ENCODE data around the gene COG5.

COG5 gene

GRCh38 chr7:107170051-107170915 is 393.4 kb downstream of the COG5 start:
- H3K4me1 ChIP-seq (ENCODE audit: control insufficient read depth, low read depth, low read length), result peaks cover 35% of the 10 kb centered on the region
- peak overlapping the region; percentile 71 for H3K9ac ChIP-seq (ENCODE audit: low read length)
- no peaks in the 10 kb centered on the region for H3K9me3 ChIP-seq (ENCODE audit: control insufficient read depth, low read depth, low read length)
- no peaks in the 10 kb centered on the region for H3K27me3 ChIP-seq (ENCODE audit: control insufficient read depth, insufficient read depth, low read length)
- peak overlapping the region; percentile 80 for H3K4me3 ChIP-seq (ENCODE audit: low read length)
- H3K36me3 ChIP-seq (ENCODE audit: control insufficient read depth, low read depth, low read length), result no peaks in the 10 kb centered on the region
- H3K27ac ChIP-seq (ENCODE audit: low read length), result peak overlapping the region; percentile 71

- Histone ChIP-seq H3K4me1 (ENCODE audit: control insufficient read depth, low read depth, low read length) (peaks cover 26% of the 10 kb centered on the region), H3K9me3 (ENCODE audit: control insufficient read depth, low read depth, low read length) (no peaks in the 10 kb centered on the region), H3K36me3 (ENCODE audit: control insufficient read depth, low read depth, low read length) (no peaks in the 10 kb centered on the region), H3K9ac (ENCODE audit: low read length) (peak overlapping the region; percentile 71), H3K27me3 (ENCODE audit: control insufficient read depth, insufficient read depth, low read length) (no peaks in the 10 kb centered on the region), H3K4me3 (ENCODE audit: low read length) (peak overlapping the region; percentile 80), H3K27ac (ENCODE audit: low read length) (peak overlapping the region; percentile 71)
Observed at GRCh38 chr7:107169120-107170050, 394.3 kb downstream of the COG5 start.

GRCh38 chr7:107168233-107169119 is 395.2 kb downstream of the COG5 start, which contains the start of gene HBP1:
Gene HBP1, plus strand, starts transcription at chr7:107169003. Its CDS starts 10,891 bp downstream, at chr7:107179894.
- Histone ChIP-seq H3K27me3 (ENCODE audit: control insufficient read depth, insufficient read depth, low read length) (no peaks in the 10 kb centered on the region), H3K9me3 (ENCODE audit: control insufficient read depth, low read depth, low read length) (no peaks in the 10 kb centered on the region), H3K4me3 (ENCODE audit: low read length) (peak within 1 kb of the TSS; percentile 85), H3K27ac (ENCODE audit: low read length) (peak within 1 kb of the TSS; percentile 82), H3K4me1 (ENCODE audit: control insufficient read depth, low read depth, low read length) (peaks cover 17% of the 10 kb centered on the region), H3K9ac (ENCODE audit: low read length) (peak within 1 kb of the TSS; percentile 79), H3K36me3 (ENCODE audit: control insufficient read depth, low read depth, low read length) (no peaks in the 10 kb centered on the region)

- Histone ChIP-seq H3K27ac (ENCODE audit: low read length) (peak overlapping the region; percentile 82), H3K4me3 (ENCODE audit: low read length) (peak overlapping the region; percentile 85), H3K9me3 (ENCODE audit: control insufficient read depth, low read depth, low read length) (no peaks in the 10 kb centered on the region), H3K4me1 (ENCODE audit: control insufficient read depth, low read depth, low read length) (peaks cover 10% of the 10 kb centered on the region), H3K36me3 (ENCODE audit: control insufficient read depth, low read depth, low read length) (no peaks in the 10 kb centered on the region), H3K27me3 (ENCODE audit: control insufficient read depth, insufficient read depth, low read length) (no peaks in the 10 kb centered on the region), H3K9ac (ENCODE audit: low read length) (peak overlapping the region; percentile 79)
Observed at GRCh38 chr7:107167483-107168232, 396.1 kb downstream of the COG5 start.

- peak overlapping the region; percentile 85 for H3K4me3 ChIP-seq (ENCODE audit: low read length)
- H3K27me3 ChIP-seq (ENCODE audit: control insufficient read depth, insufficient read depth, low read length), result no peaks in the 10 kb centered on the region
- no peaks in the 10 kb centered on the region for H3K36me3 ChIP-seq (ENCODE audit: control insufficient read depth, low read depth, low read length)
- H3K9me3 ChIP-seq (ENCODE audit: control insufficient read depth, low read depth, low read length), result no peaks in the 10 kb centered on the region
- H3K9ac ChIP-seq (ENCODE audit: low read length), result peak overlapping the region; percentile 79
- peak overlapping the region; percentile 82 for H3K27ac ChIP-seq (ENCODE audit: low read length)
- peaks cover 10% of the 10 kb centered on the region for H3K4me1 ChIP-seq (ENCODE audit: control insufficient read depth, low read depth, low read length)
Observed at GRCh38 chr7:107166736-107167426, 396.8 kb downstream of the COG5 start.

- H3K9ac ChIP-seq (ENCODE audit: low read length), result no peak overlapping the region
Observed at GRCh38 chr7:107165341-107165740, 398.4 kb downstream of the COG5 start.

GRCh38 chr7:107164092-107164491 is 399.6 kb downstream of the COG5 start:
- Histone ChIP-seq H3K9me3 (ENCODE audit: control insufficient read depth, low read depth, low read length) (no peaks in the 10 kb centered on the region), H3K9ac (ENCODE audit: low read length) (no peak overlapping the region), H3K4me3 (ENCODE audit: low read length) (no peak overlapping the region), H3K4me1 (ENCODE audit: control insufficient read depth, low read depth, low read length) (peaks cover 7% of the 10 kb centered on the region), H3K27me3 (ENCODE audit: control insufficient read depth, insufficient read depth, low read length) (no peaks in the 10 kb centered on the region), H3K36me3 (ENCODE audit: control insufficient read depth, low read depth, low read length) (no peaks in the 10 kb centered on the region), H3K27ac (ENCODE audit: low read length) (no peak overlapping the region)

More at GRCh38 chr7:107165341-107165740, 398.4 kb downstream of the COG5 start:
- H3K9me3 ChIP-seq (ENCODE audit: control insufficient read depth, low read depth, low read length), result no peaks in the 10 kb centered on the region
- H3K27me3 ChIP-seq (ENCODE audit: control insufficient read depth, insufficient read depth, low read length), result no peaks in the 10 kb centered on the region
- H3K4me3 ChIP-seq (ENCODE audit: low read length), result no peak overlapping the region
- peaks cover 7% of the 10 kb centered on the region for H3K4me1 ChIP-seq (ENCODE audit: control insufficient read depth, low read depth, low read length)
- H3K27ac ChIP-seq (ENCODE audit: low read length), result no peak overlapping the region
- H3K36me3 ChIP-seq (ENCODE audit: control insufficient read depth, low read depth, low read length), result no peaks in the 10 kb centered on the region

- Histone ChIP-seq H3K4me1 (ENCODE audit: control insufficient read depth, low read depth, low read length) (peaks cover 7% of the 10 kb centered on the region), H3K27me3 (ENCODE audit: control insufficient read depth, insufficient read depth, low read length) (no peaks in the 10 kb centered on the region), H3K9ac (ENCODE audit: low read length) (no peak overlapping the region), H3K36me3 (ENCODE audit: control insufficient read depth, low read depth, low read length) (no peaks in the 10 kb centered on the region), H3K9me3 (ENCODE audit: control insufficient read depth, low read depth, low read length) (no peaks in the 10 kb centered on the region), H3K4me3 (ENCODE audit: low read length) (no peak overlapping the region), H3K27ac (ENCODE audit: low read length) (no peak overlapping the region)
Observed at GRCh38 chr7:107162475-107162874, 401.2 kb downstream of the COG5 start.

- Histone ChIP-seq H3K9me3 (ENCODE audit: control insufficient read depth, low read depth, low read length) (no peaks in the 10 kb centered on the region), H3K4me1 (ENCODE audit: control insufficient read depth, low read depth, low read length) (no peaks in the 10 kb centered on the region), H3K4me3 (ENCODE audit: low read length) (no peak overlapping the region), H3K27ac (ENCODE audit: low read length) (no peak overlapping the region), H3K27me3 (ENCODE audit: control insufficient read depth, insufficient read depth, low read length) (no peaks in the 10 kb centered on the region), H3K36me3 (ENCODE audit: control insufficient read depth, low read depth, low read length) (no peaks in the 10 kb centered on the region), H3K9ac (ENCODE audit: low read length) (no peak overlapping the region)
Observed at GRCh38 chr7:107161415-107161814, 402.3 kb downstream of the COG5 start.

GRCh38 chr7:107160389-107160788 is 403.3 kb downstream of the COG5 start:
- no peaks in the 10 kb centered on the region for H3K4me1 ChIP-seq (ENCODE audit: control insufficient read depth, low read depth, low read length)
- no peak overlapping the region for H3K9ac ChIP-seq (ENCODE audit: low read length)
- no peak overlapping the region for H3K27ac ChIP-seq (ENCODE audit: low read length)
- no peaks in the 10 kb centered on the region for H3K9me3 ChIP-seq (ENCODE audit: control insufficient read depth, low read depth, low read length)
- no peaks in the 10 kb centered on the region for H3K36me3 ChIP-seq (ENCODE audit: control insufficient read depth, low read depth, low read length)
- no peaks in the 10 kb centered on the region for H3K27me3 ChIP-seq (ENCODE audit: control insufficient read depth, insufficient read depth, low read length)
- no peak overlapping the region for H3K4me3 ChIP-seq (ENCODE audit: low read length)
